Measurements from ENCODE around the gene DCLK1. TPM values are rescaled to one million over a fixed set of nuclear protein-coding genes. Genes with fewer than 3 reads are reported as not detected.

The DCLK1 gene
- total RNA-seq, 6 experiments from 2014 or later = 0.07 to 0.12 (median 0.10) TPM; not detected in 2

DNA sequence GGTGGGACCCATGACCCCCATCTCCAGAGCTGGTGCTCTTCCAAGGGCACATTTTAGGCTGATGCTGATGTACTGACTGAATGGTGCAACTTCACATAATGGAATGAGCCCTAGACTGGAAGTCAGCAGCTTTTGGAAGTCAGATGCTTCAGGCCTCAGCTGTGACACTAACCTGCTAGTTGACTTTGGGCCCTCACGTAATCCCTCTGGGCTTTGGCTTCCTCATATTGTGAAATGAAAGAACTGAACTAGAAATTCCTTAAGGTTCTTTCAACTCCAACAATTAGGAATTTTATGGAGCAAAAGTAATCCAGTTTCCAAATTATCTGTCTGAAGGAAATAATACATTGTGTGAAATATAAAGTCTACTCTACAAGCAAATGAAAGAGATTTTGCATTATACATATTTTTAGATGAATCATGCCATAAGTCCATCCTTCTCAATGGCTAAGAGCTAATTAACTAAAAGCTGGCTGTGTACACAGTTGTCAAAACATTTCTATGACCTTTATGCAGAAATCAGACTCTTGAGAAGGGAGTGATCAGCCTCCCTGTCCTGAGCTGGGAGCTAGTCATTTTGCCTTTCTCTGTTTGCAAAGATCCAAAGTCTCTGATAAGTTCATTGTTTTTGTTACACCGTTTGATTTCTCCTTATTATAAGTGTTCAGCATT is 204.2 kb downstream of the DCLK1 start:
- H3K9me3 ChIP-seq = no peaks in the 10 kb centered on the region
- DNase-seq = no peak
- H3K36me3 ChIP-seq = no peaks in the 10 kb centered on the region
- H3K4me1 ChIP-seq = no peaks in the 10 kb centered on the region
- 54% methylated on average over 2 of the region's 2 CpGs for WGBS (ENCODE audit: insufficient coverage, low coverage, low lambda C conversion rate, missing lambda C conversion rate)
- no peak overlapping the region for H3K4me3 ChIP-seq
- TF ChIP-seq, protein P1, sequence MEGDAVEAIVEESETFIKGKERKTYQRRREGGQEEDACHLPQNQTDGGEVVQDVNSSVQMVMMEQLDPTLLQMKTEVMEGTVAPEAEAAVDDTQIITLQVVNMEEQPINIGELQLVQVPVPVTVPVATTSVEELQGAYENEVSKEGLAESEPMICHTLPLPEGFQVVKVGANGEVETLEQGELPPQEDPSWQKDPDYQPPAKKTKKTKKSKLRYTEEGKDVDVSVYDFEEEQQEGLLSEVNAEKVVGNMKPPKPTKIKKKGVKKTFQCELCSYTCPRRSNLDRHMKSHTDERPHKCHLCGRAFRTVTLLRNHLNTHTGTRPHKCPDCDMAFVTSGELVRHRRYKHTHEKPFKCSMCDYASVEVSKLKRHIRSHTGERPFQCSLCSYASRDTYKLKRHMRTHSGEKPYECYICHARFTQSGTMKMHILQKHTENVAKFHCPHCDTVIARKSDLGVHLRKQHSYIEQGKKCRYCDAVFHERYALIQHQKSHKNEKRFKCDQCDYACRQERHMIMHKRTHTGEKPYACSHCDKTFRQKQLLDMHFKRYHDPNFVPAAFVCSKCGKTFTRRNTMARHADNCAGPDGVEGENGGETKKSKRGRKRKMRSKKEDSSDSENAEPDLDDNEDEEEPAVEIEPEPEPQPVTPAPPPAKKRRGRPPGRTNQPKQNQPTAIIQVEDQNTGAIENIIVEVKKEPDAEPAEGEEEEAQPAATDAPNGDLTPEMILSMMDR (IDR thresholded peaks at IDR 0.05) = no peak
- no peak for TF ChIP-seq POLR2A (IDR thresholded peaks at IDR 0.05)
- intact Hi-C loops (cut with DNase I) = no loop called here
- H3K27ac ChIP-seq = no peak overlapping the region
- no peaks in the 10 kb centered on the region for H3K27me3 ChIP-seq
- ATAC-seq = peak in 1 of 4 donors; percentile 16

DNA sequence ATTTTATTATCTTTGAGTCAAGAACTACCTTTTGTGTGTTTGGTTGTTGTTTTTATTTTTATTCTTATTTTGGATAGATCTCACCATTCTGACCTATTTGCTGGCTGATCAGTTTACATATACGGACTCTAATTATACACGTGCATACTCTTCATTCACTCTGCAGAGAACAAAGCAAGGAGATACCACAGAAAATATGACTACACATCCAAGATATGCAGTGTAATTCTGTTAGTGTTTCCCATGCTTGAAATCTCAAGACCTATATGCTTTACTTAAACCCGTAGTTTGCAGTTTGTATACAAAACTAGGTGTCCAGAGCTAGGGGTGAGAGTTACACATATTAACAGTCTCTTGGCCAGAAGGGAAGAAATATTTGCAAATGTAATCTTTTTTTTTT is 205.5 kb downstream of the DCLK1 start:
- H3K4me1 ChIP-seq = no peaks in the 10 kb centered on the region
- H3K9me3 ChIP-seq = no peaks in the 10 kb centered on the region
- intact Hi-C loops (cut with DNase I) = no loop called here
- no peaks in the 10 kb centered on the region for H3K27me3 ChIP-seq
- TF ChIP-seq POLR2A (IDR thresholded peaks at IDR 0.05) = no peak
- H3K27ac ChIP-seq = no peak overlapping the region
- no peak for DNase-seq
- H3K4me3 ChIP-seq = no peak overlapping the region
- H3K36me3 ChIP-seq = no peaks in the 10 kb centered on the region
- 64% methylated on average over 3 of the region's 3 CpGs for WGBS (ENCODE audit: insufficient coverage, low coverage, low lambda C conversion rate, missing lambda C conversion rate)
- no peak for ATAC-seq

DNA sequence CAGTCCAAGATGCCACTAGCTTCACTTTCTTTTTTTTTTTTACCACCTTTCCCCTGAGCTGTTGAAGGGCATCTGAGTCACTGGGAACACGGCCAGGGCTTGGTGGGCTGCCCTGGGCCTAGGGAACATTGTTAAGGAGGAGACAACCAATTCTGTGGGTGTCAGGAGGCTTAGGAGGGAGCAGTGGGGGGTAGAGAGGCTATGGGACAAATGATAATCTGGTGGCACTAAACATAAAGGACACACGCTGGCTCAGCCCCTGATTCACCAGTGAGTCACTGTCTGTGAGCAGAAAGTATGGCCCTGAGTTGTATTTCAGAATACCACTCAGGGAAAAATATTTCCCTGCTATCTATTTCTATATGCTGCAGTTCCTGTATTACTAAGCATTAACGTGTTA is 207.8 kb downstream of the DCLK1 start:
- Histone ChIP-seq H3K4me3 (no peak overlapping the region), H3K9me3 (no peaks in the 10 kb centered on the region), H3K4me1 (no peaks in the 10 kb centered on the region), H3K36me3 (no peaks in the 10 kb centered on the region), H3K27ac (no peak overlapping the region), H3K27me3 (no peaks in the 10 kb centered on the region)
- WGBS (ENCODE audit: insufficient coverage, low coverage, low lambda C conversion rate, missing lambda C conversion rate) = 32% methylated on average over 3 of the region's 3 CpGs
- DNase-seq (no peak), ATAC-seq (no peak)
- no peak for TF ChIP-seq POLR2A (IDR thresholded peaks at IDR 0.05)
- TF ChIP-seq, protein P1 (IDR thresholded peaks at IDR 0.05) = no peak
- intact Hi-C loops (cut with DNase I) = no loop called here

DNA sequence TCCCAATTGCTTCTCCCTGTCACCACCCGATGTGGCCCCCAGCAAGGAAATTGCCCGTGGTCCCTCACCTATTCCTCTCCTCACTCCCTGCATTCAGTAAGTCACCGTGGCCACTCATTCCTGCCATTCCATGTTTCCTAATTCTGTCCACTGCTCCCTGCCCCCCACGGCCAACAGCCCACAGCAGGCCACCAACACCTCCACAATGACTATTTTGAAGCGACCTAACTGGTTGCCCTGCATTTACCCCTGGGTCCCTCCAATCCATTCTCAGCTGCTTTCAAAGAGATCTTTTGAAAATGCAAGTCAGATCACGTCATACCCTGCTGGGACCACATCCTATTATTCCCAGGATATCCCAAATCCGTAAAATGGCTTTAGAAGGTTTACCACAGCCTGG is 210.4 kb downstream of the DCLK1 start:
- Histone ChIP-seq H3K27ac (no peak overlapping the region), H3K4me1 (no peaks in the 10 kb centered on the region), H3K4me3 (no peak overlapping the region), H3K9me3 (no peaks in the 10 kb centered on the region), H3K36me3 (no peaks in the 10 kb centered on the region), H3K27me3 (no peaks in the 10 kb centered on the region)
- DNase-seq = no peak
- intact Hi-C loops (cut with DNase I) = no loop called here
- no peak for TF ChIP-seq POLR2A (IDR thresholded peaks at IDR 0.05)
- TF ChIP-seq, protein P1 (IDR thresholded peaks at IDR 0.05) = no peak
- WGBS (ENCODE audit: insufficient coverage, low coverage, low lambda C conversion rate, missing lambda C conversion rate) = 41% methylated on average over 6 of the region's 7 CpGs
- no peak for ATAC-seq

DNA sequence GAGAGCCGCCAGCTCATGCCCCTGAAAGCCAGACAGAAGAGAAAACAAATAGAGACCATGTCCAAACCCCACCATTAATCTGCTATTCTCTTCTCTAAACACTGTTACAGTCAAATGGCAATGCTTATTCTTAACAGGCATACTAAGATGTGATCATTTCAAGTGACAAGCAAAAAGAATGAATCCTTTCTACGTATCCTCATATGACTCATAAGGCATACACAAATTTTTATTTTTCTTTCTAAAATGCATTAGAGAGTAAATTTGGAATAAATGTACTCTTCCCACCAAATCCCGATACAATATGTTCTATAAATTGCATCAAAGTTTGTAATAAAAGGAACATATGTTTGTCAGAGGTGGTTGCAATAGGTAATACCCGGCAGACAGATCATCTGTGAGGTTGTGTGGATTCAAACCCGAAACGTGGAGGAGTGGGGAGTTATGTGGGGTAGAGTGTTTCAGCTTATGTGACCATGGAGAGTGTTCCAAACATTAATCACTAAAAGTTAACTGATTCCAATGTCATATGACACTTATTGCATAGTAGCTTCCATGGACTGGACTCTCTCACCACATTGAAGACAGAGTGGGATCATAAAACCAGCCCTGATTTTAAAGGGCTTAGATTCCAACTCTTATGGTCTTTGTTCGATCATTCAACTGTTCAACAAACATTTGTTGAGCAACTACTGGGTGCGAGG is 213.1 kb downstream of the DCLK1 start:
- intact Hi-C loops (cut with DNase I) = no loop called here
- DNase-seq (no peak), ATAC-seq (no peak)
- TF ChIP-seq, protein P1 (IDR thresholded peaks at IDR 0.05) = no peak
- 49% methylated on average over 7 of the region's 8 CpGs for WGBS (ENCODE audit: insufficient coverage, low coverage, low lambda C conversion rate, missing lambda C conversion rate)
- Histone ChIP-seq H3K9me3 (no peaks in the 10 kb centered on the region), H3K4me1 (no peaks in the 10 kb centered on the region), H3K27ac (no peak overlapping the region), H3K36me3 (no peaks in the 10 kb centered on the region), H3K4me3 (no peak overlapping the region), H3K27me3 (no peaks in the 10 kb centered on the region)

All from right lobe of liver (tissue), 6 donors.